GM12874 (cell line): ENCODE measurements around the gene PRKAB1.

Experiments used
- CTCF ChIP-seq: IDR thresholded peaks from 2 replicates; pipeline ENCODE4 v1.5.1; 2011; ENCODE audit warnings: low read depth, mild to moderate bottlenecking, control low read depth, low read length, moderate library complexity; ENCODE audit not compliant: insufficient read depth

PRKAB1 gene

DNA sequence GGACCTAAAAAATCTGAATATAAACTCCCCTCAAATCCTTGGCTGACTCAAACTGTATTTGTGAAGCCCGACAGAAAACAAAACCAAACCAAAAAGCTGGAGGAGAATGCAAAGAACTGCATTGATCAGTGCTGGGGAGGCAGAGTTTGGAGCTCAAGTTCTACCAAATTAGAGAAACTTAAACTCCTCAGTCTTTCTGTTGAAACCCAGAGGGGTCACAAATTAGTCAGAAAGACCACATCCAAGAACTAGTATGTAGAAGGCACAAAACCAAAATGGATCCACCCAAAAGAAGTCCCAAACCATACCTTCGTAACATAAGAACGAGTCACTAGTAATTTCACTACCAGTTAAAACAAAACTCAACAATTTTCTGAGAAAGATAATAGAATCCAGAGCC lies 15.3 kb upstream of the PRKAB1 start:
- TF ChIP-seq CTCF, result no peak

DNA sequence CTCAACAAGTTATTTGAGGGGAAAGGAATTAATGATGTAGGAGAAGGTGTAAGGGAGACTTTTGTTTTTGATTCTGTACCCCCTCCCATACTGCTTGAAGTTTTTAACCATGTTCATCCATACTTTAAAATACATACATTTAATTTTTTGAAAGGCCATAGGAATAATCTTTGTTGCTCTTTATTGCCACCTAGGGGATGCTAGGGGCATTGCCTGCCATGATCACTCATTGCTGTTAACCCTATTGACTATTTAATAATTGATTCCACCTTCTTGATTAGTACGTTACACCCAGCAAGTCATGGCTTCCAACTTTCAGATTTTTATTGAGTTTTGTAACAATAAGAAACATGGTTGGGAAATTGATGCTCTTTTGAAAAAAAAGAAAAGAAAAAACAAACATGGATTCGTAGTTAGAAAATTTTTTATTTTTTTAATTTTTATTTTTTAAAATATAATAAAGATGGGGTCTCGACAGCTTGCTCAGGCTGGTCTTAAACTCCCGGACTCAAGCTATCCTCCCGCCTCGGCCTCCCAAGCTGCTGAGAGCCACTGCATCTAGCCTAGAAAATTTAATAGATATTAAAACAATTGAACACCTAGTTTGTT lies 8.5 kb upstream of the PRKAB1 start:
- TF ChIP-seq CTCF, result peak; percentile 77

- no peak for TF ChIP-seq CTCF
Measured at GRCh38 chr12:119660076-119660475, 7.9 kb upstream of the PRKAB1 start.

DNA sequence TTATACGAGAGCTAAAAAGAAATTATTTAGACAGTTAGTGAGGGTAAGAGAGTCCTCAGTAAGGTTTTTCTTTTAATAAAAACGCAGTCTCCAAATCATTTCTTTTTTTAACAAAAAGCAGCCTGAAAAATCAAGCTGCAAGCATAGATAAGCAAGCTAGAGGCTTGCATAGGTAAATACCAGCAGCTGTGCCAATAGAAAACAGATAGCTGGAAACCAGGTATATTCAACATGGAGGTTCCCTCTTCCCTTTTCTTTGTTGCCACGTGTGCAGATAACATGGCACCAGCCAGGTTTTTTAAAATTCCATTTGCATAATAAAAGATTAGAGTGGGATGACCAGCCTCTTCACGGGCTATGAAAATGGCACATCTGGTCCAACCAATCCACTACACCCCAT lies 6.1 kb upstream of the PRKAB1 start:
- no peak for TF ChIP-seq CTCF

- no peak for TF ChIP-seq CTCF
Measured at GRCh38 chr12:119664642-119665041, 3.3 kb upstream of the PRKAB1 start.

DNA sequence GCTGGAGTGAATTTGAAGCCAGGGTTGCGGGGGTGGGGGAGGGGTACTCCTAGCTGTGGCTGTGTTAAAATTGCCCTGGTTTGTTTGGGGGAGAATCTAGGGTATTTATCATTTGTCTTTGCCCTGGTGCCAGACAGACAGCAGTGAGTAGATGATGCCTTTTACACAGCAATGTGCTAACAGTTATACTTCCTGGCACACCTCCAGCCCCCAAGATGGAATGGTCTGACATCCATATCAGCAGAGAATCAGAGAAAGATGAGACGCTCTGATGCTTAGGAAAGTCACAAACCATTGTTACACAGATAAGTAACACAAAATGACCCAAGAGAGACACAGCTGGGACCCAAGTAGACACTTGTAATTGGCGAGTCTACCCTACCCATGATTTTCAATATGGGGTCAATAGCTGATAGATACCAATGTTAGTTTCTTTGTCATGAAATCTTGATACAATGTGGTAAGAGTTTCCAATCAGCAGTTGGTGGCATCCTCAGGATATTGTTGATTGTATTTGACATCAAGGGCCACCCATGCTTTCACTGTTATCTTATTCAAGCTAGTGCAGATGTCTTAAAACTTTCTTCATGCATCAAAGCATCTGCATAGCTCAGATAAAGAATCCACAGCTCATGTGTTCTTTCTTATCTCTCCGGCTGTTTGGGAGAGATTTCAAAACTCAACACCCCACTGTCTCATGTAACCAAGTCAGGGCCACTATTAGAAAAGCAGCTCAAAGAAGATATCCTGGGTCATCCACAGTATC lies 2.6 kb upstream of the PRKAB1 start:
- no peak for TF ChIP-seq CTCF

DNA sequence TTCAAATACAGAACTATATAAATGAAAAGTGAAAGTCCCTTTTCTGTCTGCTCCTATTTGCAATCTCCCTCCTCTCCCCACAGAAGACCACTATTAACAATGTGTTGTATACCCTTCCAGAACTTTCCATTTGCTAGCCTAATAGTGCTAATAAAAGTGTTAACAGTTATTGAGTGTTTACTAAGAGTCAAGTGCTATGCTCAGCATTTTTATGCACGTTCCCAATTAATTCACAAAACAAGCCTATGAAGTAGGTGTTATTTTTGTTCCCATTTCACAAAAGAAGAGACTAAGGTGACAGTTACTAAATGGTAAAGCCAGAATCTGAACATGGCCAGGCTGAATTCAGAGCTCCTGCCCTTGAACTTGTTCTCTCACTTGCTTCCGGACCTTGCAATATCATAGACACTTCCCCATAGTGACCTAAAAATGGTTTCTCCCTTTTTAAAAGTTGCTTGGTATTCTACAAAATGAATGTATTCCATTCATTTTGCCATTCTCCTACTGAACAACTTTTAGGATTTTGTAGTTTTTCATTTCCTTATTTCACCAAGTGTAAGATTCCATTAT lies 1.6 kb upstream of the PRKAB1 start:
- TF ChIP-seq CTCF, result no peak
